Activated T-helper 1 cell treated with Interleukin-2 at 50 U/mL for 16 hours (primary cell): ENCODE data around the gene PSD2.

Experiments used
- DNase-seq: peaks from one replicate; pipeline ENCODE4 v3.0.0-alpha.2; 2020; ENCODE audit warnings: low read depth

PSD2 gene

GRCh38 chr5:139856714-139857113 lies 61.1 kb downstream of the PSD2 start:
- no peak for DNase-seq

- DNase-seq: no peak
Observed at GRCh38 chr5:139859013-139859412, 63.4 kb downstream of the PSD2 start.

- no peak for DNase-seq
Observed at GRCh38 chr5:139861021-139861888, 65.6 kb downstream of the PSD2 start.

GRCh38 chr5:139861889-139862207 lies 66.2 kb downstream of the PSD2 start:
- DNase-seq: no peak

- no peak for DNase-seq
Observed at GRCh38 chr5:139862313-139862712, 66.7 kb downstream of the PSD2 start.

GRCh38 chr5:139862803-139863202 lies 67.2 kb downstream of the PSD2 start:
- no peak for DNase-seq

- DNase-seq: no peak
Observed at GRCh38 chr5:139863361-139863760, 67.8 kb downstream of the PSD2 start.

GRCh38 chr5:139863855-139864558 lies 68.4 kb downstream of the PSD2 start:
- DNase-seq: peak; percentile 25

GRCh38 chr5:139864716-139865483 lies 69.3 kb downstream of the PSD2 start:
- DNase-seq: no peak

- no peak for DNase-seq
Observed at GRCh38 chr5:139867109-139867508, 71.5 kb downstream of the PSD2 start.

- no peak for DNase-seq
Observed at GRCh38 chr5:139867581-139867980, 72.0 kb downstream of the PSD2 start.

- no peak for DNase-seq
Observed at GRCh38 chr5:139869042-139869790, 73.6 kb downstream of the PSD2 start.

GRCh38 chr5:139870677-139871076 lies 75.1 kb downstream of the PSD2 start:
- DNase-seq: no peak

GRCh38 chr5:139871614-139872013 lies 76.0 kb downstream of the PSD2 start:
- no peak for DNase-seq

- no peak for DNase-seq
Observed at GRCh38 chr5:139872052-139872766, 76.6 kb downstream of the PSD2 start.

- no peak for DNase-seq
Observed at GRCh38 chr5:139872851-139873794, 77.5 kb downstream of the PSD2 start.

- no peak for DNase-seq
Observed at GRCh38 chr5:139875957-139876356, 80.3 kb downstream of the PSD2 start.

- no peak for DNase-seq
Observed at GRCh38 chr5:139877129-139877597, 81.6 kb downstream of the PSD2 start.

- no peak for DNase-seq
Observed at GRCh38 chr5:139878093-139878492, 82.5 kb downstream of the PSD2 start.
